HG03025 (cell line): ENCODE results near the gene ZCCHC14.

ENCODE experiments used
- ATAC-seq: cut with Tn5 transposase; IDR thresholded peaks from one replicate; pipeline ENCODE4 v1.9.1; 2021; ENCODE audit warnings: mild to moderate bottlenecking, moderate library complexity; ENCODE audit not compliant: unreplicated experiment, low FRiP score

ZCCHC14 gene

GRCh38 chr16:87414251-87414680 is 78.6 kb downstream of the ZCCHC14 start:
- no peak for ATAC-seq

GRCh38 chr16:87412996-87413421 is 79.8 kb downstream of the ZCCHC14 start:
- ATAC-seq, result no peak

GRCh38 chr16:87412371-87412995 is 80.3 kb downstream of the ZCCHC14 start:
- no peak for ATAC-seq

- ATAC-seq, result no peak
Measured at GRCh38 chr16:87411375-87412271, 81.2 kb downstream of the ZCCHC14 start.

- ATAC-seq, result no peak
Measured at GRCh38 chr16:87410968-87411367, 81.9 kb downstream of the ZCCHC14 start.

- no peak for ATAC-seq
Measured at GRCh38 chr16:87410530-87410929, 82.3 kb downstream of the ZCCHC14 start.

- ATAC-seq, result no peak
Measured at GRCh38 chr16:87409781-87410180, 83.0 kb downstream of the ZCCHC14 start.

- no peak for ATAC-seq
Measured at GRCh38 chr16:87409153-87409552, 83.7 kb downstream of the ZCCHC14 start.

GRCh38 chr16:87407511-87408112 is 85.2 kb downstream of the ZCCHC14 start:
- no peak for ATAC-seq

GRCh38 chr16:87406495-87407088 is 86.2 kb downstream of the ZCCHC14 start:
- no peak for ATAC-seq

- ATAC-seq, result no peak
Measured at GRCh38 chr16:87404764-87405625, 87.8 kb downstream of the ZCCHC14 start.

GRCh38 chr16:87395181-87395842 is 97.5 kb downstream of the ZCCHC14 start:
- ATAC-seq, result no peak

GRCh38 chr16:87393680-87394055 is 99.2 kb downstream of the ZCCHC14 start:
- no peak for ATAC-seq

GRCh38 chr16:87392821-87393679 is 99.8 kb downstream of the ZCCHC14 start:
- no peak for ATAC-seq

GRCh38 chr16:87391950-87392820 is 100.6 kb downstream of the ZCCHC14 start, which contains the start of gene MAP1LC3B:
MAP1LC3B (plus strand) TSS chr16:87392336; CDS start chr16:87392428, 92 bp downstream.
- ATAC-seq, result peak; percentile 56

GRCh38 chr16:87391324-87391949 is 101.4 kb downstream of the ZCCHC14 start:
- peak; percentile 17 for ATAC-seq
